NCI-H1436 treated with DMSO at 0.1 percent for 48 hours (cell line): ENCODE data around the gene ASTN2.

Source experiments
- DNase-seq: peaks from one replicate; lab custom pipeline; 2025; lab: John Stamatoyannopoulos, UW

ASTN2 gene

DNA sequence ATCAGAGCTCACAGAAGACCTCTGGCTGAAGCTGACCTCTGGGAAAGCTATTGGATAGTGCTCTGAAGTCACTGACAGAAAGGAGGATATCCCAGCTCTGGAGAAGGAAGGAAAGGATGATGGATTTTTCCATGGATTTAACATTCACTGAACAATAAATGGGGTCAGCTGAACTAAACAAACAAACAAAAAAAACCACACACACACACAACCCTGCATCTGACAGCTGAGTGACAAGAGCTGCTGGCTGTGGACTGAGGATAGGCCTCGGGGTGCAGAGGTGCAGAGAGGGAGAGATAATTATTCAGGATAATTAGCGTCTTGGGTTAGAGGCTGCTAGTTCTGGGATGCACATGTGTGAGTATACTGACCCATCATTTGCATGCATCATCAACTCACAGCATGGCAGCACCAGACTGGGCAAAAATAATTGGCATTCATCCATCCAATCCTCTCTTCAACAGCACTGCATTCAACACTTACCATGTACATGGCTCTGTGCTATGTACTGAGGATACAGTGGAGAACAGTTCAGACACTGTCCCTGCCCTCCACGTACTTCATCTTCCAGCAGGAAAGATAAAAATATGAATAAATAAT is 859.2 kb downstream of the ASTN2 start:
- DNase-seq, result no peak

DNA sequence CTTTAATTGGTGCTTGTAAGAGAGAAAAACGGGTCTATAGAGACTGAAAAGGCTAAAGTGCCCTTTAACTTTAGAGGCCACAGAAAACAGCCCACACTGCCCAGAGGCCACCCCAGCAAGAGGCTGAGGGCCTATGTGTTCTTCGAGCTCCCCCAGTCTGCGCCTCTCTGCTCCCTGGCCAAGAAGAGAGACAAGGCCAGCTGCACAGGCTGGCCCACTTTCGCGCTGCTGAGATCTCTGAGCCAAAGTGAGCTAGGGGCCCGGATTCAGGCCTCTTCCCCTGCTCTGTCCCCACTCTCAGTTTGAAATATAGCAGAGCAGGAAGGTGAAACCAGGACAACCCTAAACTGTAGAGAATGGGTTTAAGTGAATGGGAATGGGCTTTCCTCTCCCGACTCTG is 859.7 kb downstream of the ASTN2 start:
- no peak for DNase-seq

DNA sequence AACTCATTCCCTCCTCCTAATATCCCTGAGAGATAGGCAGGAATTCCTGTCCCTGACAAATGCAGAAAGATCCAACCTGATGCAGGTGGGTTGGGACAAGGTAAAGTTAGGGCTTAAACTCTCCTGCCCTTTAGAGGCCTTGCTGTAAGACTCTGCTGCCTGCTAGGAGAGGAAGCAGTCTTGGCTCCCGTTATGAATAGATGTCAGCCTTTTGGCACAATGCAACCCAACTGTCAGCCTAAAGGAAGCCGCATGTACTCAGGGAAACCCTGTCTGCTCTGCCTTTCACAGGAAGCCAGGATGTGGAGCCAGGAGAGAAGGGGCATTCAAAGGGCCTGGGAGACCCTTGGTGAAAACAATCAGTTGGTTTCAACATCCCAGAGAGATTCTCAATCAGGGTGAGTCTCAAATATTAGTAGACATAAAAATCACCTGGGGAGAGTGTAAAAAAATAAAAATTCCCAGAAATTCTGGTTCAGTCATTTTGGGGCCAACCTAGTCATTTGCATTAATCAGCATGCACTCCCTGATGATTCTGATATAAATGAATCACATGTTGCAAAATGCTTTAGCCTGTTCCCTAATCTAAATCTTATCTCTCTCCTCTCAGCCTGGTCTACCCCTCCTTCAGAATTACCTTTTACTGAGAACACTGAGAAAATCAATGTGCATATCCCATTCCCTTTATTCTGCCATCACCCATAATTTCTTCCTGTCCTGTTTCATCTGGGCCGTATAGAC is 864.0 kb downstream of the ASTN2 start:
- no peak for DNase-seq

DNA sequence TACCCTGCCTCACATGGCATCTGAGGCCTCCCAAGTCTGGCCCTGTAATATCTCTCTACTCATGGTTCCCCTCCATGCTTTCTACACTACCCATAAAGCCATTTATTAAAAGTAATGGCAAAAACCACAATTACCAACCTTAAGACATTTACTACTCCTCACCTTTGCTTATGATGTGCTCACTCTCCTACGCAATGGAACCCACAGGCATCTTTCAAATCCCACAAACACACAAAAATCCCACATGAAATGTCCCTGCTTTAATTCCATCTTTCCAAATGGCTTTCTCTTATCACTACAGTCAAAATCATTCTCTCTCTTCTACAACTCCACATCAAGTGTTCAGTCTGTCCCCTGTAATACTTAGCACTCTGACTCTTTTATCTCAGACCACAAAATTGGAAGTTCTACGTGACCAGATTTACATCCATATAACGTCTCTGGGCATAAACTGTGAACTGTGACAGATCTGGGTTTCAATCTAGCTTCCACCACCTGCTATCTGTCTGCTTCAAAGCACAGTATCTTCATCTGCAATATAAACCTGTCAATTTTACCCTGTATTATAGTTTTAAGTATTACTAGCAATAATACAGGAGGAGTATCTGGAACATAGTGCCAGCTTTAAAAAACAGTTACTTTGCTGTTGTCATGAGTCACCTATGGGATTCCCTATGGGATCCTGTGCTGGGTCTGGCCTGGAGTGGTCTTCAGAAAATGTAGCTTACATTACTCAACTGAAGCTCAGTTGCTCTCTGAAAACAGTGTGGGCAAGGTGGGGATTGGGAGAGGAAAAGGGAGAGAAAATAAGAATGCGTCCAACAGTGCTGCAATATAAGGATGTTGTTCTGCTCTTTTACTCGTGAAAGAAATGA is 864.8 kb downstream of the ASTN2 start:
- DNase-seq, result no peak

DNA sequence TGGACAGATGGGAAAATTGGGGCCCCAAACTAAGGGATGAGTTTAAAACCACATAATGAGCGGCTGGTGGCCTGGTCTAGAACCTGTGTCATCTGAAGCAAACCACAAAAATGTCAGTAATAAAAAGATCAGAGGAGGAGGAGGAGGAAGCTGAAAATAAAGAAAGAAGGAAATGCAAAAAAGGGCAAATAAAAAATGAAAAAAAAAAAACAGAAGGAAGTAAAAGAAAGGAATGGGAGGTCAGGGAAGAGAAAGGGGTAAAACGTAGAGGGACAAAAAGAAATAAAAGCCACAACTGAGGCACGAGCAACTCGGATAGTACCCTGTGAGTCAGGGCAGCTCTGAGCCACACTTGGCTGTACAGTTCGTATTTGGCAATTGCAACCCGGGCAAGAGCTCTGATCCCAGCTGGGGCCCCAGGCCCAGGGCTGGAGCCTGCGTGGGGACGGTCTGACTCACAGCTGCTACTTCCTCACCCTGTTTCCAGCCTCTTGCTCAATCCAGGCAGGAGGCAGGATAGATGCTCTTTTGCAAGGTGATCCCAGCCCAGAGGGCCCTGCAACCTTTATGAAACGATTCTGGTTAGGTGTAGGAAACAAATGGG is 865.7 kb downstream of the ASTN2 start:
- DNase-seq, result no peak

DNA sequence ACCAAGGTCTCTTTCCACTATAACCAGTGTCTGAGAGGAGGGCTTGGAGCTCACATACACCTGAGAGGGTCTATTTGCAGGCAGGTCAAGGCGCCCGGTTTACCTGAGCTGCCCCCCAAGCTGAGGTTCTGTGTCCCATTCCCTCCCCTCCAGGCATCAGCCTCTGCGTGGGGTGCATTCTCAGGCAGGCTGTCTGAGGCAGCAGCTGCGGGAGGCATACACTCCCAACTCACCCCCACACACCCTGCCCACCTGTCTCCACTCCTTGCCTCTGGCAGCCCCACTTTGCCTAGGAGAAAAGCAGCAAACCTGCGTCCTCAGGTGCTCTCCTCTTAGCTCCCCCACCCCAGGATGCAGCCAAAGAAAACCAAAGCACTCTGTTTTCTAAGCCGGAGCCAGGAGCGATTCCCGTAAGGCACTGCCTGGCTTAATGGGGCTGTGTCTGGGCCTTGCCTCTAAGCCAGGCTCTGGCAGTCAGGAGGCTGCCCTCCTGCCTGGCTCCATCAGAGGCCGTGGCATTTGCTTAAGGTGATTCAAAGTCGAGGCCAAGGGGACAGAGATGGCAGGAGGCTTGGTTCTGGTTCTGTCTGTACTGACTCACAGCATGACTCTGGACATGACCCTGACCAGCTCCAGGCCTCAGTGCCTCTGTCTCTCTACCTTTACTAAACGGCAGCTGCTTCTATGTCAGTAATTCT is 867.0 kb downstream of the ASTN2 start:
- no peak for DNase-seq

DNA sequence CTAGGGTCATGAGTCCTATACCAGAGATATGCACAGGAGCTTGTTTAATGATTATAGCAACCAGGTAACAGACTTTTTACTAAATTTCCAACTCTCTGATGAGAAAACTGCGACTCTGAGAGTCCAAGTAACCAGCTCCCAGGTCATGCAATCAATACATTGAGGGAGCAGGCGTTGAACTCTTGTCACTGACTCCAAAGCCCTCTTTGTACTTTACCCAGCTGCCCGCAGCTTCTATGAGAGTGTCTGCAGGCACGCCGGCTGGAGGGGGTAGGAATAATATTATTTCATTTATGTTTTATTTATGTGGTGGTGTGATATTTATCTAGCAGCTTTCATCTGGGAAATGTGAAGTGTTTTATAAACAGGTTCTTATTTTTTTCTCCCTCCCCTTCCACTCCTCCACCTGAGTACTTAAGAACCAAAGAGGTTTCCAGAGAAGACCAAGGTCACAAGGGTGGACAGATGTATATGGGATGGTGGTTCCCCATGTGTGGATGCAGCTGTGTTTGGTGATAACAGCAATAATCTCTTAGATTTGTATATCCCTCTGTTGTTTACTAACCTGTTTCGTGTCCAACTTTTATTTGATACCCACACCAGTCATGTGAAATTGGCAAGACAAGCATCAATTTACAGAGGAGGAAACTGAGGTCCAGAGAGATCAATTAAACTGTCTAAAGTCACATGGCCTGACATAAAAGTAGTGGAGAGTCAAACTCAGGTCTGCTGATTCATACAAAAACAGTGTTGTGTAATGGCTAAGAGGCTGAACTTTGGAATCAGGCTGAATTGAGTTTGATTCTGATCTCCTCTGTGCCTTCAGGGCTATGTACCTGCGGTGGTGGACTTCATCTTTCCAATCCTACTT is 867.9 kb downstream of the ASTN2 start:
- DNase-seq, result no peak

DNA sequence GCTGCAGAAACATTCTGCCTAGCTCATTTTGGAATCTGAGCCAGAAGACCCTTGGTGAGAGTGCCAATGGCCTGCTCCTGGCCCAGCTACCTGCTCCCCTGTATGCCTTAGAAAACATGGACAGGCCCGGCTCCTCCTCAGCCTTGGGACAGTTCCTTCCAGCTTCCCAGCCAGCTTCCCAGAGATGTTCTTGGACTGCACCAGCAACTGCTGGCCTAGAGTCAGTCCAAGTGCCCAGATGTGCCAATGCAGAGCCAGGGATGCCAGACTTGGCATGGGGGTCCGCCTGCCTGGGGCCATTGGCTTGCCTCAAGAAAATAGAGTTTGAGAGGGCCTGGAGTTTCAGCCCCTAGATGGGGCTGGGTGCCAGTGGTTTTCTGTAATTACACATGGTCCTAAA is 870.0 kb downstream of the ASTN2 start:
- no peak for DNase-seq

DNA sequence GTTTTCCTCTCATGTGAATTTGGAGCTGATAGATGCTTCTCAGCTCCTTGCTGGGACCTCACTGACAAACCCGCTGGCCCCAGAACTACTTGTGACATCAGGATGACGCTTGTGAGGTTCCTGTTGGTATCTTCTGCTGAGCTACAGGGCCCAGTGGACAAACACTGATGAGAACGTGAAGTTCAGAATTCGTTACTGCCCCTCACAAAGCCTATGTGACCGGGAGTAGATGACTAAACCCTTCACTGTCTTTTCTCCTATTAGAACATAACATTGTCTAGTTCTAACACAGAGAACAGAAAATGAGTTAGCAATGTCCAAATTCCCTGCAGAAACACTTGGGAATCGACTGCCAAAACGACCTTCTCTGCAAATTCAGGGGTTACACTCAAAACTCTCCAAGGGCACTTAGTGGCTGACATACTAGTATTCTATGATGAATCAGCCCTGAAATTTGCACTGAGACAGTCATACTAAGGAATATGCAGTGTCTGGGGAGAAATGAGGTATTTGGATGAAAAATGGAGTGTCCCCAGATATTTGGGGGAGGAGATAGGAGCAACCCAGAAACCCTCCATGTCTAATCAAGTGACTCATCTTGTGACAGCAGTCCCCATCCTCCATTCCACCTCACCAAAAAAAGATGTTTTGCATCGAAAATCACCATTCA is 871.0 kb downstream of the ASTN2 start:
- DNase-seq, result no peak

DNA sequence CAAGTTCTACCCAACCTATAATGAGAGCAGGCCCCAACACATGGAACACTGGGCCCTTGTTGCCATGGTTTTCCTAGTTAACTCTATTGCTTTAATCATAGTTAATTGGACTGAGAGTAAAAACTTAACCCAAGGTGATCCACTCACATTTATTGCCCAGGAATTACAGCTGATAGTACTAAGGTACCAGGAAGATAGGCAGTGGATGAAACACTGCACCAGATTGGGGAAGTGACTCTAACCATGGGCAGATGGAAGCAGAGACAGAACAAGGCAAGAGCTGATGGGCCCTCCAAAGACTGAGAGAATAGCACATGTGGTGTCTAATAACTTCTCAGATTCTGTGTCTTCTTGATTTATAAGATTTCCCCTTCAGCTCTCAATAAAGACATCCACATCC is 873.5 kb downstream of the ASTN2 start:
- DNase-seq, result no peak

DNA sequence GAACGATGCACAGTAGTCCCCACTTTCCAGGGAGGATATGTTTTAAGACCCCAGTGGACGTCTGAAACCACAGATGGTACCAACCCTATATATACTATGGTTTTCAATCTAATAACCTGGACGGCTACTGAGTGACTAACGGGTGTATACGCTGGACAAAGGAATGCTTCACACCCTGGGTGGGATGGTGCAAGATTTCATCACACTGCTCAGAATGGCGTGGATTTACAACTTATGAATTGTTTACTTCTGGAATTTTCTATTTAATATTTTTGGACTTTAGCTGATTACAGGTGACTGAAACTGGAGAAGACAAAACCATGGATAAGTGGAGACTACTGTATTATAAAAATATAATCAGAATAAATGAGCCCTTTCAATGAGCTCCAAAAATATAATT is 875.3 kb downstream of the ASTN2 start:
- no peak for DNase-seq

DNA sequence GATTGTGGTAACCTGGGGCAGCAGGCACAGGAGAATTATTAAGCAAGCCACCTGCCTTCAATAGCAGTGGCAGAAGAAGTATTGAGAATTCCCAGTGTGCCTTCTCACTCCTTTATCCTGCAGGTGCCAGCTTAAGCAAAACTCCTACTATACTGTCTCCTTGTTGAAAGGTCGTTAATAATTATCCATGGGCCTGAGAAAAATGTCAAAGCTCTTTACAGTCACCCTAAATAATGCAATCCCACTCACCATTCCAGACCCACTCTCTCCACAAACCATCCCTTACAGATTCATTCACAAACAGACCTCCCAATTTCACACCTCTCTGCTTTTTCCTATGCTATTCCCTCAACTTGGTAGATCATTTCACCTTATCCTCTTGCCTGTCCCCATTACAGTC is 889.2 kb downstream of the ASTN2 start:
- DNase-seq, result no peak

DNA sequence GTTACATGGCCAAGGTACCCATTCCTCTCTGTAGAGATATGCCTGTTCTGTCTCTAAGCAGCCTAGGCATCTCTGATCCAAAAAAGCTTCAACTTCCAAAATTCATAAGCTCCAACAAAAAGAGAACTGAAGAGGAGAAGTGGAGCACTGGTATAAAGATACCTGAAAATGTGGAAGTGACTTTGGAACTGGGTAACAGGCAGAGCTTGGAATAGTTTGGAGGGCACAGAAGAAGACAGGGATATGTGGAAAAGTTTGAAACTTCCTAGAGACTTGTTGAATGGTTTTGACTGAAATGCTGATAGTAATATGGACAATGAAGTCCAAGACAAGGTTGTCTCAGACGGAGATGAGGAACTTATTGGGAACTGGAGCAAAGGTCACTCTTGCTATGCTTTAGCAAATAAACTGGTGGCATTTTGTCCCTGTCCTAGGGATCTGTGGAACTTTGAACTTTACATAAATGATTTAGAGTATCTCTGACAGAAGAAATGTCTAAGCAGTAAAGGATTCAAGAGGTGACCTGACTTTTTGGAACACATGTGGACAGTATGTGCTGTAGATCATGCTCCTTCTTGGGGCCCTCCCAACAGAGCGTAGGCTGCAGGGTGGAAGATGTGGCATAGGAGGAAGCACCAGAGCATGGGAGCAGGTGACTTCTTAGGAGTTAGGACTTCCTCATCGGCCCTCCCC is 889.9 kb downstream of the ASTN2 start:
- no peak for DNase-seq

DNA sequence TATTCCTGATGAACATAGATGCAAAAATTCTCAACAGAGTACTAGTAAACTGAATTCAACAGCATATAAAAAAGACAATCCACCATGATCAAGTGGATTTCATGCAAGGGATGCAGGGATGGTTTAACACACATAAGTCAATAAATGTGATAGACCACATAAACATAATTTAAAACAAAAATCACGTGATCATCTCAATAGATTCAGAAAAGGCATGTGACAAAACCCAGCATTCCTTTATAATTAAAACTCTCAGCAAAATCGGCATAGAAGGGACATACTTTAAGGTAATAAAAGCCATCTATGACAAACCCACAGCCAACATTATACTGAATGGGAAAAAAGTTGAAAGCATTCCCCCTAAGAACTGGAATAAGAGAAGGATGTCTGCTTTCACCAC is 894.6 kb downstream of the ASTN2 start:
- no peak for DNase-seq

DNA sequence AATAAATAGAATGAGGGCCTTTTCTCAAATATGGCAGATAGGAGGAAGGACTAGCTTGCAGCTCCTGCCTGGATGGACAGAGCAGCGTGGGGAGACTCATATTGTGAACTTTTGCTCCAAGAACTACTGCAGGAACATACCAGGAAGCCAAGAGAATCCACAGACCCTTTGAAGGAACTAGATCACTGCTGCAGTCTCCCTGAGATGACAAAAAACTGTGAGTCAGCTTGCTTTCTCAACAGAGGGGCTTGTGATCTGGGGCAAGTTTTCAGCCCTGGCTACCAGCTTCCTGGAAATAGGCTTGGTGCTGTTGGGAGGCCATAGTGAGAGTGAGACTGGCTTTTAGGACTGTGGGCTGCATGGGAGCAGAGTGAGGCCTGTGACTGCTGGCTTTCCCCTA is 898.4 kb downstream of the ASTN2 start:
- DNase-seq, result no peak

DNA sequence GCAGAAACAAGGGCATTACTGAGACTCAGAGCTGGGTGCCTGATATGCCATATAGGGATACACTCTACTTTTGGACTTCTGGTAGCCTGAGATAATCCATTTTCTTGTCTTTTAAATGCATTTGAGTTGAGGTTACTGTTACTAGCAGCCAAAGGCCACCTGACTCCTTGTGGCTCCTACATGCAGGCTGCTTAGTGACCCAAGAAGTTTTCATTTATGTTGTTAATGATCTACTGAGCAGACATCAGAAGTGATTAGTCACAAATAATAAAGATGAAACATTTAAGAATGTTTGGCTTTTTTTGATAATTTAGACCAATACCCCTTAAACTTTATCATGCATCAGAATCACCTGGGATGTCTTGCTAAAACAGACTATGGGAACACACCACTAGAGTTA is 899.3 kb downstream of the ASTN2 start:
- no peak for DNase-seq

DNA sequence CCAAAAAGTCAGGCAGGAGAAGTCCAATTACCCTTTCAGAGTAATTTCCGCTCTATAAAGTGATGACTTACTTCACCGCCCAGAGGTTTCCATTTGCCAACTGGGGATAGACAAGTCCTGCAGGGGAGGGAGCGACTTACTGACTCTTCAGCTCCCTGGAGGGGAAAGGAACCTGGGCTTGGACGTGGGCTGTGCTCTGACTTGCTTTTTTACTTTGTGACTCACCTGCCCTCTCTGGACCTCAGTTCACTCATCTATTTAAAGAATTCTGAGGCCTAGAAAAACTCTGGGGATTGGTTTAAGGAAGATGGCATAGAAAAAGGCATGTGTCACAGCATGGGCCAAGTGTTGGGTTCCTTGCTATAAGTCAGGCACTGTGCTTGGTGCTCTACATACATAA is 908.2 kb downstream of the ASTN2 start:
- DNase-seq, result no peak

DNA sequence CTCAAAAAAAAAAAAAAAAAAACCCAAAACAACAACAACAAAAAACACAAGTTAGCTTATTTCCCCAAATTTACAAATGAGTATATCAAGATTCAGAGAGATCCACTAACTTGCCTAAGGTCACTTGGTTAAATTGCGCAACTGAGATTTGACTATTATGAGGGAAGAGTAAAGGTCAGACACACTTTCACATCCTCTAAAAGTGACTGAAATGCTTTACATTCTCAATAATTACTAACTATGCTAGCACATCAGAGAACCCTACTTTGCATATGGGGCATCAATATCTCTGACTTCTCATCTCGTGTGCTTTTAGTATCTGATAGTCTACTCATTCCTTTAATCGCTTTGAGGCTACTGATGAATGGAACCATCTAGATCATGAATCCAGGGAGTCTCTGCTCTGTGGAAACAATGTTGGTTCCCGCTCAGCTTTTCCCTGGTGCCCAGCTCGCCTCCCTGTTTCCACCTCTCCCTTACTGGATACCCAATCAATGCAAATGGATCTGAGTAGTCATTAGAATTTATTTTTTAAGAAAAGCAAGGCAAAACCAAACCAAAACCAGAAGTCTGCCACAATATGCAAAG is 909.9 kb downstream of the ASTN2 start:
- DNase-seq, result no peak

DNA sequence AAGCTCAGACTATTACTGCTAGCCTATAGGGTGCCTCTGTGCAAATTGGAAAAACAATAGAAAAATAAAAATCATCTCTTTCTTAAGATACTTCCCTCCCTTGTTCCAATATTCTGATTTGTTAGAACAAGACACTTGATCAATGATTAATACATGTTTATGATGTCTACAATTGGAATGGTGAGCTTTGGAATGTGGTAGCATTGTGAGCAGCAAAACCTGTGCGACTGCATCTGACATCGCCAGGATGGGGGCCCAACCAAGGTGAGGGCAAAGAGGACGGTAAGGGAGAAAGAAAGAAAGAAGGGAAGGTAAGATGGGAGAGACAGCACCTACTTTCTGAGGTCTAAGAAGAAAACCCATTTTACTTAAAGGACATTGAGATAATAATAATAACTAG is 910.8 kb downstream of the ASTN2 start:
- no peak for DNase-seq

DNA sequence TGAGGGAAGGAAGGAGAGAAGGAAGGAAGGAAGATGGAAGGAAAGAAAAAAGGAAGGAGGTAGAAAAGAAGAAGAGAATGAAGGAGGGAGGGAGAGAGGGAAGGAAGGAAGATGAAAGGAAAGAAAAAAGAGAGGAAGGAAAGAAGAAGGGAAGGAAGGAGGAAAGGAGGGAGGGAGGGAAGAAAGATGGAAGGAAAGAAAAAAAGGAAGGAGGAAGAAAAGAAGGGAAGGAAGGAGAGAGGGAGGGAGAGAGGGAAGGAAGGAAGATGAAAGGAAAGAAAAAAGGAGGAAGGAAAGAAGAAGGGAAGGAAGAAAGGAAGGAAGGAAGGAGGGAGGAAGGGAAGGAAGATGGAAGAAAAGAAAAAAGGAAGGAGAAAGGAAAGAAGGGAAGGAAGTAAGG is 912.1 kb downstream of the ASTN2 start:
- no peak for DNase-seq
